DMS 273 treated with DMSO at 0.1 percent for 48 hours (cell line): Measurements from ENCODE around the gene CHN1.

ENCODE experiments used
- DNase-seq: peaks from one replicate; lab custom pipeline; 2025; lab: John Stamatoyannopoulos, UW

The CHN1 gene

GRCh38 chr2:175004980-175005732, at the start of gene CHN1:
CHN1 (minus strand) TSS chr2:175005381; CDS start chr2:175004912, 469 bp downstream.
- DNase-seq, result peak; percentile 63

- no peak for DNase-seq
Measured at GRCh38 chr2:175054340-175054739, 49.2 kb upstream of the CHN1 start.

GRCh38 chr2:175049661-175050060, 44.5 kb upstream of the CHN1 start:
- no peak for DNase-seq

- DNase-seq, result no peak
Measured at GRCh38 chr2:175048275-175048674, 43.1 kb upstream of the CHN1 start.

GRCh38 chr2:175039490-175039889, 34.3 kb upstream of the CHN1 start:
- no peak for DNase-seq

GRCh38 chr2:175039031-175039430, 33.9 kb upstream of the CHN1 start:
- no peak for DNase-seq

- DNase-seq, result no peak
Measured at GRCh38 chr2:175037941-175038340, 32.8 kb upstream of the CHN1 start.

- no peak for DNase-seq
Measured at GRCh38 chr2:175036582-175037018, 31.4 kb upstream of the CHN1 start.

- DNase-seq, result no peak
Measured at GRCh38 chr2:175035806-175036205, 30.6 kb upstream of the CHN1 start.

GRCh38 chr2:175034716-175035115, 29.5 kb upstream of the CHN1 start:
- DNase-seq, result no peak

GRCh38 chr2:175030380-175031271, 25.4 kb upstream of the CHN1 start:
- DNase-seq, result peak; percentile 31

GRCh38 chr2:175027755-175028154, 22.6 kb upstream of the CHN1 start:
- DNase-seq, result no peak

GRCh38 chr2:175026385-175026784, 21.2 kb upstream of the CHN1 start:
- DNase-seq, result no peak

GRCh38 chr2:175025946-175026345, 20.8 kb upstream of the CHN1 start:
- no peak for DNase-seq

GRCh38 chr2:175025233-175025632, 20.1 kb upstream of the CHN1 start:
- DNase-seq, result no peak

GRCh38 chr2:175022923-175023322, 17.7 kb upstream of the CHN1 start:
- no peak for DNase-seq

GRCh38 chr2:175019566-175020327, 14.6 kb upstream of the CHN1 start:
- no peak for DNase-seq

- DNase-seq, result no peak
Measured at GRCh38 chr2:175017618-175018414, 12.6 kb upstream of the CHN1 start.

- no peak for DNase-seq
Measured at GRCh38 chr2:175015340-175015739, 10.2 kb upstream of the CHN1 start.

- DNase-seq, result no peak
Measured at GRCh38 chr2:175012516-175012915, 7.3 kb upstream of the CHN1 start.

- no peak for DNase-seq
Measured at GRCh38 chr2:175011505-175011904, 6.3 kb upstream of the CHN1 start.
